SK-N-SH treated with all-trans-retinoic acid at 6 μM for 48 hours (cell line): ENCODE measurements around the gene CATSPER2.
"Not testable (repeated sequence)": the region's sequence is repeated elsewhere in the genome, so short reads cannot be mapped to it uniquely, and the experiment has no call there.

Experiments used
- ATAC-seq: fragments of 200-7000 bp; cut with Tn5 transposase; 3 replicates; pipeline ENCODE4 v1.9.1; 2020; ENCODE audit warnings: mild to moderate bottlenecking, moderate library complexity
- GLIS3 ChIP-seq: fragments of 250-450 bp; sonication (Bioruptor Pico); IDR thresholded peaks from 2 replicates; pipeline ENCODE4 v1.5.0; 2020; ENCODE audit warnings: mild to moderate bottlenecking, moderate library complexity
- POU6F1 ChIP-seq: fragments of 250-450 bp; sonication (Bioruptor Pico); IDR thresholded peaks from 2 replicates; pipeline ENCODE4 v1.8.0; 2021; ENCODE audit warnings: low read depth, mild to moderate bottlenecking, moderate library complexity, borderline replicate concordance
- PPARA ChIP-seq: fragments of 250-450 bp; sonication (Bioruptor Pico); IDR thresholded peaks from 2 replicates; pipeline ENCODE4 v1.5.0; 2020; ENCODE audit warnings: mild to moderate bottlenecking, borderline replicate concordance
- TOX ChIP-seq: fragments of 250-450 bp; sonication (Bioruptor Pico); IDR thresholded peaks from 2 replicates; pipeline ENCODE4 v1.8.0; 2021; ENCODE audit warnings: mild to moderate bottlenecking, moderate library complexity, borderline replicate concordance
- ZNF70 ChIP-seq: fragments of 450-650 bp; formaldehyde crosslinking; IDR thresholded peaks from 2 replicates; pipeline ENCODE4 v1.5.0; 2020; ENCODE audit warnings: mild to moderate bottlenecking, moderate library complexity

The CATSPER2 gene

DNA sequence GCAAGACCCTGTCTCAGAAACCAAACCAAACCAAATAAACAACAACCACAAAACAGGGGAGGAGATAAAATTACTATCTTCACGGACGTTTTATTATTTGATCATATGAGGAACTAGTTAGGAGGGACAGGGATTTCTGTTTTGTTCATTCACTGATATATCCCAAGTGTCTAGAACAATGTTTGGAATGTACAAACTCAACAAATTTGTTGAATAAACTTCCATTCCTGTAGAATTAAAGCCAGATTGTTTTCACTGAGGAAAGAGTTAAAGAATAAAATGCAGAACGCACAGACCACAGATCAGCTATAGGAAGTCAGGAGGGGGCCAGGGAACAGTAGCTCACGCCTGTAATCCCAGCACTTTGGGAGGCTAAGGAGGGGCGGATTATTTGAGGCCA lies 23.5 kb downstream of the CATSPER2 start (continued):
- TF ChIP-seq PPARA, result no peak
- no peak for TF ChIP-seq POU6F1
- no peak for TF ChIP-seq GLIS3 (CRISPR knock-in tag)
- no peak for TF ChIP-seq TOX (CRISPR knock-in tag)
- no peak for TF ChIP-seq ZNF70

- ATAC-seq, result not testable (repeated sequence)
Measured at GRCh38 chr15:43622068-43622799, 26.4 kb downstream of the CATSPER2 start.

GRCh38 chr15:43618700-43619099 lies 29.9 kb downstream of the CATSPER2 start, which contains the start of gene STRC:
STRC (minus strand) TSS chr15:43618800; CDS start chr15:43618722, 78 bp downstream.
- not testable (repeated sequence) for ATAC-seq

- not testable (repeated sequence) for ATAC-seq
Measured at GRCh38 chr15:43617750-43618149, 30.9 kb downstream of the CATSPER2 start.

DNA sequence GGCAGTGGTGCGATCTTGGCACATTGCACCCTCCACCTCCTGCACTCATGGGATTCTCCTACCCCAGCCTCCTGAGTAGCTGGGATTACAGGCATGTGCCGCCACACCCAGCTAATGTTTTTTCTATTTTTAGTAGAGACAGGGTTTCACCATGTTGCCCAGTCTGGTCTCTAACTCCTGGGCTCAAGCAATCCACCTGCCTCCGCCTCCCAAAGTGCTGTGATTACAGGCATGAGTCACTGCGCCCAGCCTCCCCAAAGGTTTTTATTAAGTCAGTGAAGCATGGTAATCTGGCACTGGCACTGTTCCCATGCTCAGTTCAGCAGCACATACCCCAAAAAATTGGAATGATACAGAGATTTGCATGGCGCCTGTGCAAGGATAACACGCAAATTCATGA lies 46.4 kb downstream of the CATSPER2 start:
- not testable (repeated sequence) for ATAC-seq

DNA sequence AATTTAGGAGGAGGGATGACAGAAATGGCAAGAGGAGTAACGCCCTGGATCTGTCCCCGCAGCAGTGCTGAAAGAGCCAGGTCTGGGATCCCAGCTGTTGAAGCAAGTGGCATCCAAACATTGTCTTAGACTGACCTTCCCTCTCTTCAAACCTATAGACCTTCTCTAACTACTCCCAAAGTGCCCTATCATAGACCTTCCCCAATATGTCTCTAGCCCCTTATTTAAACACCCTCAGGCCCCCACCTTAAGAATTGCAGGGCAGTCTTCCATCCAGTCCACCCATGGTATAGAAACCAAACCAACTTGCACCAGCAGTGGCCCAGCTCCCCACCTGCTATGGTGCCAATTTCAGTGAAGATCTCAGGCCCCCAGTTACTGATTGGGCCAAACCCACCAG lies 48.4 kb downstream of the CATSPER2 start:
- ATAC-seq, result not testable (repeated sequence)

GRCh38 chr15:43599131-43599530 lies 49.5 kb downstream of the CATSPER2 start:
- ATAC-seq, result not testable (repeated sequence)

DNA sequence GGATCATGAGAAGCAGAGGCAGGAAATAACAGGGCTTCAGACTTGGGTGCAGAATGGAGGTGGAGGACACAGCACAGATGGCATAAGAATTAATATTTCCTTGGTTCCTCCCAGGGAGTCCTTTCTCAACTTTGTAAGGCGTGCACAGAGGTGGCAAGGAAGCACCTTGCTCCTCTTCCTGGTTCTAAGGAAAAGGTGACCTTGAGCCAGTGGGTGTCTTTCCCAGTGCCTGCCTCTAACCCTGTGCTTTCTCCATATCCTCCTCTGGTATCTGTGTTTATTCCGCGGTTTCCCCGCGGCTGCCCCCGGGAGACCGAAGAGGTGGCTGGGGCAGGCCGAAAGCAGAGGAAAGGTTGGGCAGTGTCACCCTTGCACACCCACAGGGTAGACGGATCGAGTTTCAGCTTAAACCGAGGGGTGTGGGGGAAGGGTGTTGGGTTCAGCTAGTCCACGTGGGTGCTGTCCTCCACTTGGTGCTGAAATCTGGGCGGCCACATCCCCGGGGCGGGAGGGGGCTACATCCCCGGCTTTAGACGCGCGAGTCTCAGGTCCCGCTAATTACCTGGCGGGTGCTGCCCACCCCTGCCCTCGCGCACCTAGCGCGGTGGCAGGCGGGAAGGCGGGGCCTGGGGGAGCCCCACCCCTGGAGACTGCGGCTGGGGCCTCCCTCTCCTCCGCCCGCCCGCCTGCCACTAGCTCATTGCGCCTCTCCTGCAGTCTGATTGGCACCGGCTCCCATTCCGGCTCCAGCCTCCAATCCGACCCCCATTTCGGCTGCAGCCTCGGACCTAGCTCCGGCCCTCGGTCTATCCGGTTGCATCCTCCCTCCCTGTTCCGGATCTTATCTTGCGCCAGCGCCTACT lies 55.1 kb downstream of the CATSPER2 start, which contains the start of gene CKMT1B:
CKMT1B (plus strand) TSS at position 700 of the 863 bp plus-strand sequence. CDS start 192 bp downstream, outside the sequence.
- peak; percentile 50 for ATAC-seq

GRCh38 chr15:43592841-43593240 lies 55.8 kb downstream of the CATSPER2 start:
- not testable (repeated sequence) for ATAC-seq

DNA sequence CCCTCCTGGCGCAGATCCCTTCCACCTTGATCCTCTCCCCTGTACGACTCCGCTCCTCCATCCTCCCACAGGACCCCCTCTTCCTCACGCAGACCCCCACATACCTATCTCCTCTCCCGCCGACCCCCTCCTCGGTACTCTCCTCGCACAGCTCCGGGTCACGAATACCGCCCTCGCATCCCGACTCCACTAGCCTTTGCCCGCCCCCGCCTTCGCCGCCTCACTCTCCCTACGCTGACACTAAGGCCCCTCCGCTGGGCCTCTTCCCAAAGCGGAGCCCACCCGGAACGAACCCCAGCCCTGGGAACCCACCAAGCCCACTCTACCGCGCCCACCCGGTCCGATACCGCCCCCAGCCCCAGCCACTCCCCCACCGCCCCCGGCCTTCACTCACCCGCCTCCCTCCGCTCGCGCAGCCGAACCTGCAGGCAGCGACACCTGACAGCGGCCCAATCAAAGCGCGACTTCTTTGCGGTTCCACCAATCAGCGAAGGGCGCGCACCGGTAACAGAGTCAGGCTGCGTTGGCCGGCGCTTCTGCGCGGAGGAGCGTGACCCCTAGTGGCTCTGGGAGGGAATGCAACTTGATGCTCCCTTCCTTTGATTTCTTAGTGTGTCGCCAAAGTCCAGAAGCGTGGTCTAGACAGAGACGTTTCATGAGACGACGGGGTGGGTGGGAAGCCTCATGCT lies 58.7 kb downstream of the CATSPER2 start, which contains the start of gene PPIP5K1:
PPIP5K1 (minus strand) TSS at position 431 of the 689 bp plus-strand sequence. CDS start 5,704 bp downstream, outside the sequence.
- peak; percentile 98 for ATAC-seq
